T-helper 2 cell treated with Interferon-gamma antibody and Interleukin-4, amounts not matched to agents 100 ng/mL and 5 ng/mL, for 36 hours (primary cell): ENCODE data around the gene PHACTR1. TPM values are rescaled to one million over a fixed set of nuclear protein-coding genes. Genes with fewer than 3 reads are reported as not detected.

Experiments
- intact Hi-C: fragments of 100-400 bp; cut with micrococcal nuclease; formaldehyde crosslinking; loops from one replicate; pipeline ENCODE4 v1.15.1; 2023
- total RNA-seq: library from RNA; stranded (reverse); gene quantifications from 2 replicates; pipeline ENCODE4 v1.2.3, GENCODE V29; 2022

PHACTR1 gene
- total RNA-seq, 1 donor from 2014 or later, result 0.11 TPM

DNA sequence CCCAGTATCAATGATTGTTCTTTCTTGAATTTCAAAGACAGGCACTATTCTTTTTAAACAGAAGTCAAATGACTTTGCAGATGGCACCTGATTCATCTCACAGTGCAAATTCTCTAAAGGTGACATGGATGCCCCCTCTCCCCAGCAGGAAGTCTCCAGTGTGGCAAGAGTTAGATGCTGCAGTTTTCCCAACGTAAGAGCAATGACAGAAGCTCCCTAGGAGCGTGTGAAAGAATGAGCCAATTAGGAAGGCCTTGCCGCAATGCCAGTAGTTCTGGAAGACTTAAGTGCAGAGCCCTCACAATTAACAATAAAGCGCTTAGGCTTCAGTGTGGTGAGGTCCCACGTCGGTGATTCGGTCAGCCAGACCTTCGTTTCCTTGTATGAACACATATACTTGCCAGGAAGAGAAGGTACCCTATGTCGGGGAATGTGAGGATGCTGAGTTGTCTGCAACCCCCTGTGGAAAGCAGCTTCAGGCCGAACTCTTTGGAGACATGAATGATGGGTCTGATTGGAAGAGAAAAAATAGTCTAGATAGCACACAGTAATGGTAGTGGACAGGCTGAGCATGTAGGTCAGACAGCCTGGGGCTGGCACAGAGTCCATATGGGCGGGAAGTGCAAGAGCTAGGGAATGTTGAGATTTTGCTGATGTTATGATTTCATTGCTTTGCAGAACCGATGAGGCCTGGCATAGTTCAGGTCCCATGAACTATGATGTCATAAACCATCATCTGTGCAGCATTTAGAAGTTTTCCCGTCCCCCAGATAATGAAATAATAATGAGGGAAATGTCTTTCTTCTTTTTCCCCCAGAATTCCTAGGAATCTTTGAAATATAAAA, 132.6 kb downstream of the PHACTR1 start:
- intact Hi-C loops, result no loop called here

DNA sequence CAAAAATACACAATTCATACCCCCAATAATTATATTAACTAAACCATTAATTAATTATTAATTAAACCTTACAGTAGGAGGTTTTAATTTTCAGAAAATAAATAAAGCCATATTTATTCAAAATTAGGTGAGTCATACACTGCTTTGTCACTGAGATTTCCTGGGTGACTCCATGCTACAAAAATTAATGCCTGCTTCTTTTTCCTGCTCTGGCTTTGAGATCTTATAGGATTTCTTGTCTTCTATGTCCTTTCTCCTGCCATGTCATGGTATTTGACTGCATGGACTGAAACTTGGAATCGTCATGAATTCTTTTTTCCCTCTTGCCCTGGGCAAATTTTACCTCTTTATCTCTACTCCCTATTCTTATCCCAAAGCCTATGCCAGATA, 133.2 kb downstream of the PHACTR1 start:
- intact Hi-C loops, result no loop called here

DNA sequence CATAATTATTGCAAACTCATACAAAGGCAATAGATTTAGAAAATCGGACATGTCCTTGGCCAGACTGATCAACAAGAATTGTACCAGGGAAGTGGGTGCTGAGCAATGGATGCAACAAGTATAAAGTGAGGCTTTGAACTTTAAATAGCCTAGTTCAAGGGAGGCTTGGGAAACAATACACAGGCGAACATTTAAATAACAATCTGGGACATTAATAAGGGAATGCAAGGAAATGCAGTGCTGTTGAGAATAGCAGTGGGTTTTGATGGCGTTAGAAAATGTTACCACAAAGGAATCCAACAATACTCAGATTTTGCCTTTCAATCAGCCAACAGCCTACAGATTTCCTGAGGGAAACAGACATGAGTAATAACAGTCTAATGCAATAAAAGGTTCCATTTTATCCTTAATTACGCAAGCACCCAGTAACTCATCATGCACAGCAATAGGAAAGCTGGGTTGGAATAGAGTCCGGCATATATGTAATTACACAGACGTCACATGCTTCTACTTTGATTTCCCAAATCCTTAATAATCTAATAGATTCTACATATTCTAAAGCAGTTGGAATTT, 134.6 kb downstream of the PHACTR1 start:
- intact Hi-C loops, result no loop called here

DNA sequence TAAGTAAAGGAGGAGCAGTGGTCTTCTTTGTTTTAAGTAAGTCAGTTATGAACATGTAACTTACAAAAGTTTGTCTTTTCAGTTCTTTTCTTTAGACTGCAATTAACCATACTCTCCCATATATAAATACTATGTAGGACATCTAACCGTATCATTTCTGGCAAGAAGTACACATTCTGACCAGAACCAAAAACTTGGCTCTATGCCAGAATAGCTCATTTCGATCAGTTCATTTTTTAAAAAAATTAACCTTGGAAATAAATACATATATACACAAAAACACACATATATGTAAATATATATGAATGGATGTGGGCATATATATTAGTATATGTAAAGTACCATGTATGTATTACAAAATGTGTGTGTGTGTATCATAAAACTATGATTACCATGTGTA, 145.0 kb downstream of the PHACTR1 start:
- intact Hi-C loops, result no loop called here

DNA sequence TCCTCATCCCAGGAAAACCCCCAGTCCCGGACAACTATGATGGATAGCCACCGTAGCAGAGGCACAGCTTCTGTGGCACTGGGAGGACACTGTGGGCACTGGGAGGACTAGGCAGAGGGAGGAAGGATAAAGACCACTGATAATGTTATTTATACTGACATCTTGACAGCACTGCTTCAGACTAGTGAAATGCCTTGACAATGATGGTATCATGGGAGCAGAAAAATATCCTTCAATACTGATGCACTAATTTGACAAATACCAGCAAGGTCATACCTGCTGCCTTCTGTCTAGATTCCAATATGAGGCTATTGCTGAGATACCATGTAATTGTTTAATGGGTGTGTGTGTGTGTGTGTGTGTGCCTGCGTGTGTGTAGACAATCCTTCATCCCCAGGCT, 148.6 kb downstream of the PHACTR1 start:
- intact Hi-C loops, result no loop called here

DNA sequence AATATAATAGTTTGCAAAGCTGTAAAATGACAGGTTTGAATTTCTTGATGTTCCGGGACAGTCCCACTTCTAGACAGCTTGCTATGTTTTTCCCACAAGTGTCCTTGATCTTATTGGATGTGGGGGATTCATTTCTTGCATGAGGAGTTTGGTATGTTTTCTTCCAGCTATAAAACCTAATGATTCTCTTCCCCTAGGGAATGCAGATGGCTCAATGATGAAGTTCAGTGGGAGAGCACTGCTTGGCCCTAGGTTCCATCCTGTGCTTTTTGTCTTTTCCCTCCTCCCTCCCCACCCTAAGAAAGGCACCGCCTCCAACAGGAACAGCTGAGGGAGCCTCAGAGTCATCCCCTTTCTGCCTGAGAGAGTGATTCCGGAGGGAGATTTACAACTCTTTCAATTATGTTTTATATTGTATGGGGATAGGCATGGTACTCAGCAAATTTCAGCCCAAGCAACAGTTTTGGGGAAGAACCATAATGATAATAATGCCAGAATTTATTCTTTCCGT, 149.2 kb downstream of the PHACTR1 start:
- intact Hi-C loops, result no loop called here

DNA sequence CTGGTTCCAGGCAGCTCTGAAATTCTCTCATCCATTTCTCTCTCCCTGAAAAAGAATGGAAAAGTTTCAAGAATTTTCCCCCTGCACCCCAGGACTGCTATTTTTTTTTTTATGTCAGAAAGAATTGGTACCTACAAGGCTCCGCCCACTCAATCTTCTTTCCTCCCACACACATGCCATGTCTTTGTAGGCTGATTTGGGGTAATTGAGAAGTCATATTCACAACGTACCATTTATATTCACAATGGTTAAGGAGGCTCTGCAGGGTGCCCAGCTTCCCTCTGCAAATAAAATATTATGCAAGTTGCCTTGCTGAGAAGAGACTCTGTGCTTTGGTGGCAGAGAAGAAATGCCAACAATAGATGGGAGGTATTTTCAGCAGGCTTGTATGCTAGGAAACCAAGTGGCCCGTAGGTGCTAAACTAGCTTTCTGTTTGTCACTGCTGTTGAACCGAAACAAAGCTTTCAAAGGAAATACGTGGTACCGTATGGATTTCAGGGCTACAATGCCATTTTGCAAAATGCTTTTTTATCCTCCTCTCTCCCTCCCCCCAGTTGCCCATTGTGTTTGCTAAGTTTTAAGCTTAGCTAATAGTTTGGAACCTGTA, 150.0 kb downstream of the PHACTR1 start:
- intact Hi-C loops, result no loop called here

DNA sequence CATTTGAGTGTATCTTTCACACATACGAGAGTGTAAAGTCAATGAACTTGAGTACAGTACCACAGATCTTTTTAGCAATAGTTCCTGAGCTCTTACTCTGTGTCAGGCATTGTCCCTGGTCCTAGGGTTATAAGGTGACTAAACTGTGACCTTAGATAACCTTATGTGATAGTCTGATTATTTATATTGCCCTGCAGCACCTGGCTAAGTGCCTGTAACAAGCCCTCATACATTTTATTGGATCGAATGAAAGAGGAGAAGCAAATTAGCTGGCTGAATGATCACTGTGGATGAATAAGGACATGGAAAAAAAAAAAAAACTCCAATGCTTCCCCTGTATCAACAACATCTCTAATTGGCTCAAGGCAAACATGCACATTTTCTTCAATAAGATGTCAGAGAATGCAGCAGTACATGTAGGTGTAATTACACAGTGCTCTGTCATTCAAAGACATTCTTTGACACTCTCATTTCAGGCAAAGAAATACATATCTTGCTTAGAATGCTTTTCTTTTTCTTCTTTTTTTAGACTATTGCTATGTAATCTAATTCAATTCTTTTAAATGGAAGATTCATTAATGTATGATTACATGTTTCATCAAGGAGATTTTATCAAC, 153.4 kb downstream of the PHACTR1 start:
- intact Hi-C loops, result no loop called here

DNA sequence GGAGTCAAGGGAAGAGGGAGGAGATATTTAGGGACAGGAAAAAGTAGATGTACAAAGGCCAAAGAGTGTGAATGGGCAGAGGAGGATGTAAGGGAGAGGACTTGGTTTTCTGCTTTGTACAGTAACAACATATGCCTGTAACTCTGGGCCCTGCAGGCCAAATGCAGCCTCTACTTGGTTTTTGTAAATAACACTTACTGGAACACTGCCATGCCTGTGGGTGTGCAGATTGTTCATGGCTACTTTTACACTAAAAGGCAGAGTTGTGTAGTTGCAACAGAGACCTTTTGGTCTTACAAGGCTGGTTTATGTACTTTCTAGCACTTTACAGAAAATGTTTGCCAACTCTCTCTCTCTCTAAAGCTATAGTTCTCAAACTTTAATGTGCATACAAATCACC, 157.1 kb downstream of the PHACTR1 start:
- intact Hi-C loops, result no loop called here

DNA sequence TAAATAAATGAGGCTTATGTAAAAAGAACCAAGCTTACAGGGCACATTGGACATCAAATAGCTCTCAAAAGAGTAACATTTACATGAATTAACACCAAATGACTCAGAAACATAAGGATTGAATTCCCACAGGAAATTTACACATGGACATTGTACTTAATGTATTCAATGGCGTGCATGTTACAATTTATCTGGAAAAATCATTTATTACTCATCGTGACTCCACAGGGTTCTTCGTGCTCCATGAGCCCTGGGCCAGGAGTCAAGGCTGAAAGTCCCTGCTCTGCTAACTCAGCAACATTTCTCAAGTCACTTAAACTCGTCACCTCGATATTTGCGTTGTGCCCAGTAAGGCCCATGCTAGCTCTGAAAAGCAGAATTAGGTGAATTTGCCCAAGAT, 158.5 kb downstream of the PHACTR1 start:
- intact Hi-C loops, result no loop called here

DNA sequence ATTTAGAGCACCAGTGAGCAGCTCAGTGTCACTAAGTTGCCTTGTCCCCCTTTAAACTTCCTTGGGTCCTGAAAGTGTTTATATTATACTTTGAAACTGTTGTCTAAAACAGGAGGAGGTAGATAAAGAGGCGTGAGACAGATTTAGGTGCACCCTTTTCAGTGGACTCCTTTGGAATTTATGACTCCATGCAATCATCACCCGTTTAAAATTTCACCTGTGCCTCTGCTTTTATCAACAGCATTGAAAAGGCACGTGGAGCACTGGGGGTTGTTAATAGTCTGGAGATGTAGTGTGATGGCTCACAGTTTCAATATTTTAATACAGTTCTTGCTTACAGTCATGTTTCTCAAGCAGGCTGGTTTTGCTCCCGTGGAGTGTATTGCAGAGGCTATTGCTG, 162.2 kb downstream of the PHACTR1 start:
- intact Hi-C loops, result no loop called here

DNA sequence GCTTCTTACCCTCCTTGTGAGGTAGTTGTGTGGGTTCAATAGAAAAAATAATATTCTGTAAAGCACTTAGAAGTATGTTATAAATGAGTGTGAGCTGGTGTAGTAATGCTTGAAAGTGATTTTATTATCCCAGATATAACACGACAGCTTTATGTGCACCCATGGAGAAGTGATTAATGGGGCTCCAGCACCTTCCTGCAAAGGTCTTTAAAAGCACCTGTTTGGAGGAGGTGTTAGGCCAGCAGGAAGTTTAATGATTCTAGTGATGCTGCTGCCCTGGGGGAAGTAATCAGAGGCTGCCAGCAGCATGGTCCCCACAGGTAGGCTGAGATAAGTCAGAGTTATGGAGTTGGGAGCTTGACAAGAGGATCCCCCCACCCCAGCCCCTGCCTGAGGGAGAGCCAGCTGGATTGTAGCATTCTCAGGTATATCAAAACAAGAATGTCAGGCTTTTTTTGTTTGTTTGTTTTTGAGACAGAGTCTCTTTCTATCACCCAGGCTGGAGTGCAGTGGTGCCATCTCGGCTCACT, 166.3 kb downstream of the PHACTR1 start:
- intact Hi-C loops, result no loop called here

DNA sequence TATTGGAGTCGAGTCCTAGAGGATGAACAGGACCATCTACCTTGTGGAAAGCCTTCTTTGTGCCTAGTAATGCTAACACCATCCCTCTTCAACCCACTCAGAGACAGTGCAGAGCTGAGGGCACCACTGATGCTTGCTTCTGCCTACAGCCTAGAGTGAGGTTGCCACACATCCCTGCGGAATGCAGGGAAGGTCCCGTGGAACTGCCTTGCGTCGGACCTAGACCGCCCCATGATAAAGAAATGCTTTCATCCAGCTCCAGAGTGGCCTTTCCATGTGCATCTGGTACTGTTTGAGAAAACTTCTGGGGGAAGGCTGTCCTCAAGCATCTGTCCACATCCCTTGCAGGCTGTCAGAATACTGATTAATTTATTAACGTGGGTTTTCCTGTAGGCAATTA, 168.4 kb downstream of the PHACTR1 start:
- intact Hi-C loops, result no loop called here

DNA sequence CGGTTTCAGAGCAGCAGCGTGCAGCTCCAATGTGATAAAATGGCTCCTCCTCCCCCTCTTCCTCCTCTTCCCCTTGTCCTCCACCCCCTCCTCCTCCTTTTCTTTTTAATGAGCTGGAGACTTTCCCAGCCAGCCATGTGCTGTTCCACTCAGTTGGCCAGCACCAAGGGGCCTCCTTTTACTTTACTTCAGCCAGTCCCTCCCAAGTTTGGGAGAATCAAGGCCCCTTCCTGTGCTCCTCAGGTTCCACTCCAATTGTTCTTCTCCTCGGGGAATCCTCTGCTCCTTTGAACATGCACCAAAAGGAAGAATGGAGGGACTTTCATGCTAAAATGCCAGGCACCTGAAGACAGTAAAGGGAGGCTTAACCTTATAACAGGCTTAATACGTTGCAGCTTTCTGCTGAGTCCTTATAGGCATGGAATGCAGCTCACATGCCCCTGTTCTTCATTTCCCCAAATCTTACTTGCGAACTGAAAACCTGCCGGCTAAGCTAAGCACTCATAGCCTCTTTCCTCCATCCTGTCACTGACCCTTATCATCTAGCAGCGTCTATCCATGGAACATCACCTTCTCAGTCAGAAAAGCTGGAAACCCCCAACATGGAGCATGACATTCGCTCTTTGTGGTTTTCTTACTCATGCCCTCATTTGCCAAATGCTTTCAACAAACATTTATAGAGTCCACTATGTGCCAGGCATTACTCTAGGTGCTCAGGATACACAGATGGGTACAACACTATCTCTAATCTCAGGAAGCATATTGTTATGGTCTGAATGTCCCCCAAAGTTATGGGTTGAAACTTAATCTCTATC, 170.6 kb downstream of the PHACTR1 start:
- intact Hi-C loops, result no loop called here

DNA sequence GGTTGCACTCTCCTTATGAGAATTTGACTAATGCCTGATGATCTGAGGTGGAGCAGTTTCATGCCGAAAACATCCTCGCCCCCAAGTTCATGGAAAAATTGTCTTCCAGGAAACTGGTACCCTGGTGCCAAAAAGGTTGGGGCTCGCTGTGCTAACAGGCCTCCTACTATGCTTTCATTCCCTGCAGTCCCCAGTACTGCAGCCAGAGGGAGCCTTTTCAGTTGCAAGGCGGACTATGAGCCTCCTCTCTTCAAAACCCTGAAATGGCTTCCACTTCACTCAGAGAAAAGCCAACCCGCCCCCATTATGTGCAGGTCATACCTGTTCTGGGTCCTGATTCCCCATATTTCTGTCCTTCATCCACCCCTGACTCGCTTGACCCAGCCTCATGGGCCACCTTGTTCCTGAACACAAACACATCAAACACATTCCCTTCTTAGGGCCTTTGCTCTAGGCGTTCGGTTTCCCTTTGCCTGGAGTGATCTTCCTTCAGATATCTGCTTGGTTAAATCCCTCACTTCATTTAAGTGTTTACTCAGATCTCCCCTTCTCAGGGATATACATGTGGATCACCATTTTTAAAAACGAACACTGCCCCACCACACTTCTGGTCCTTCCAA, 173.7 kb downstream of the PHACTR1 start:
- intact Hi-C loops, result loop anchor here (5.0 kb wide), 1 partner anchor 1303 kb away; no protein-coding TSS in a partner anchor

DNA sequence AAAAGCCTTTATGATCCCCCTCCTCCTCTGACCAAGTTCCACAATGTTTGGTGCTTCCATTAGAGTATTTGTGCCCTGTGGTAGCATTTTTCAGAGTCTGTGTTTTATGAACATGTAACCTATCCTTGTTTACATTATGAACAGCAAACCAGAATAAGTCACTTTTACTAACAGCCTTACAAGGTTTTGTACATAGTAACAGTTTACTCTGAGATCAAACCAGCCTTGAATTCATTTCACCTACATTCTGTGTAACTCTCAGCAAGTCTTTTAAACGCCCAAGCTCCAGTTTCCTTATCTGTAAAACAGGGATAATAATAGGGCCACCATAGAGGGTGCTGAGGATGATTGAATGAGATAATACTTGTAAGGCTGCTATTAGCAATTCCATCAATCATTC, 175.0 kb downstream of the PHACTR1 start:
- intact Hi-C loops, result loop anchor here (5.0 kb wide), 1 partner anchor 1304 kb away; no protein-coding TSS in a partner anchor

DNA sequence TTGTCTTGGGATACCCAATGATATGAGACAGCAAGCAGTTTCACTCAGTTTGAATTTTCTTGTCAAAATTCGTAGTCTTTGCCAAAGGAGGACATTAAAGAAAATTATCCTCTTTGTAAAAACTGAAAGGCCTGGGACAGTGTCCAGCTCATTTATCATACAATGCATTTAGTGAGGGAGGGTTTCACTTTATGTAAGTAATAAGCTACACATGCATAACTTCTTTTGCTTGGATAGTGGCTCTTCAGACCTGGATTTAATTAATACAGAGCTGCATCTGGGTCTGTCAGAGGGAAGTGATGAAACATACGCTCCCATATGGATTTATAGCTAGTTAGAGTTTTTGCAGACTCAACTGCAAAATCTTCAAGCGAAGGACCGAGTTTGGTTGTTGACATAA, 175.6 kb downstream of the PHACTR1 start:
- intact Hi-C loops, result loop anchor here (5.0 kb wide), 1 partner anchor 1305 kb away; no protein-coding TSS in a partner anchor

DNA sequence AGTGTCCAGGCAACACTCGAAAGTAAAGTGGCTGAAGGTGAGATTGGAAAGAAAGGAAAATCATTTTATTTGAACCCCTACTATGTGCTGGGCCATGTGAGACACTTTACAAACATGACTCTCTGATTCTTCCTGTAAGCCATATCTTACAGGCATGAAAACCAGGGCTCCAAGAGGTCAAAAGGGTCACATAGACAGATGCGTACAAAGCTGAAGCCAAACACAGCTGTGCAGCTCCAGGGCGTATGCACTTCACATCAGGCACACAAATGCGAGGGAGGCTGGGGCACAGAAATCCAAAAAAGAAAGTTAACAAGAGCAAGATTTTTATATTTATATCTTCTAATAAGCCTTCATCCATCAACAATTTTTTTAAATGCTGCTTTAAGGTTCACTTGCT, 176.5 kb downstream of the PHACTR1 start:
- intact Hi-C loops, result loop anchor here (5.0 kb wide), 1 partner anchor 1306 kb away; no protein-coding TSS in a partner anchor

DNA sequence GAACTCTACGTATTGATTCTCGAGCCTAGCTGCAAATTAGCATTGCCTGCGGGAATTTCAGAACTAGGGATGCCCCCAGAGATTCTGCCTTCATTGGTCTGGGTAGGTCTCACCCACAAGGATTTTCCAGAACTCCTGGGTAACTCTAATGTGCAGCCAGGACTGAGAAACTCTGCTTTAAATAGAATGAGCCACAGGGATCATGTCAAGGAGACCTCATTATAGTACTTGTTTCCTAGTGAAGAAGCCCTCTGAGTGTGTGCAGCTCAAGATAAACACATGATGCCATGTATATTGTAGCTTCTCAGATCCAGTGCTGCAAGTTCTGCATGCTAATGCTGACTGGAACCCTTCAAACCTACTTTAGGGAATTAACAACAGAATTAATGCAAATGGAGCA, 179.2 kb downstream of the PHACTR1 start:
- intact Hi-C loops, result loop anchor here (2.0 kb wide), 1 partner anchor 257 kb away; no protein-coding TSS in a partner anchor

DNA sequence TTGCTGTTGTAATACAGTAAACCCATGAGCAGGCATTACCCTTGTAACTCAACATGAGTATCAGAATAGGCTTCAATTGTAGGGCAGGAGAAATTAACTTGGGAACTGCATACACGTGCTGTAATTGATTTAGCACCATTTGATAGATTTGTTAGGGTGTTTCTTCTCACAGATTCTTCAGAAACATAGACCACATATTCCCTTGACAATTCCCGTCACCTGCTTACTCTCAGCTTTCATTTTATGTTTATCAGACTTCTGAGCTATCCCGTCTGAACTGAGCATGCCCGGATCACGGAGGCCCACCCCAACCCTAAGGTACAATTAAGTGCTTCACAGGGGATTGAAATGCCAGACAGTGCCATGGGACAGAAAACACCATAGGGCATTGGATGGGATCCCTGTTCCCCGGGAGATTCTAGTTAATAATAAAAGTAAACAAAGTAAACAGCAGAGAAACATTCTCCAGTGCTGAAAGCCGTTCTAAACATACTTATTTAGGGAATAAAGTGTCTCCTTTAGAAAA, 179.7 kb downstream of the PHACTR1 start:
- intact Hi-C loops, result no loop called here
